Gastrocnemius medialis (tissue), 4 donors: ENCODE measurements around the gene AVEN.

Source experiments
- CTCF ChIP-seq, 5 experiments: fragments of 450-650 bp in 3 of 5; fragments of 200-600 bp in 2 of 5; sonication (generic) in 2 of 5; IDR thresholded peaks in 4 of 5; conservative IDR thresholded peaks in 1 of 5; 1 replicate in 4 of 5; 2 replicates in 1 of 5; pipeline ENCODE4 v1.5.1; 2016 to 2019; ENCODE audit warnings: antibody characterized with exemption in 5 of 5, mild to moderate bottlenecking in 3 of 5, moderate library complexity in 3 of 5
- POLR2A ChIP-seq, 2 donors: fragments of 450-650 bp; IDR thresholded peaks; one replicate each; pipeline ENCODE4 v1.6.1; 2017; ENCODE audit warnings: antibody characterized with exemption in 2 of 2, mild to moderate bottlenecking in 2 of 2, moderate library complexity in 2 of 2

- TF ChIP-seq CTCF (IDR thresholded peaks at IDR 0.05 in 4 of 5, conservative IDR thresholded peaks at IDR 0.05 in 1 of 5) (no peak), POLR2A (IDR thresholded peaks at IDR 0.05) (no peak)
These were observed 194.8 kb downstream of the AVEN start for GRCh38 chr15:33844186-33844585.
